ENCODE measurements around the gene MMP24OS.

The MMP24OS gene

GRCh38 chr20:35318502-35319157 is 40.7 kb upstream of the MMP24OS start:
- TF ChIP-seq TCF12 (IDR thresholded peaks at IDR 0.05; ENCODE audit: low read depth) (peak; percentile 83), RAD21 (IDR thresholded peaks at IDR 0.05; ENCODE audit: low read depth) (no peak), TEAD4 (IDR thresholded peaks at IDR 0.05) (peak; percentile 82), CEBPB (IDR thresholded peaks at IDR 0.05) (no peak), EP300 (IDR thresholded peaks at IDR 0.05; ENCODE audit: borderline replicate concordance) (peak; percentile 67), CREB1 (IDR thresholded peaks at IDR 0.05; ENCODE audit: low read depth) (peak; percentile 54; the same call in 1 of the 2 replicates), NFIC (IDR thresholded peaks at IDR 0.05) (peak; percentile 87)
- TF ChIP-seq, protein P1, sequence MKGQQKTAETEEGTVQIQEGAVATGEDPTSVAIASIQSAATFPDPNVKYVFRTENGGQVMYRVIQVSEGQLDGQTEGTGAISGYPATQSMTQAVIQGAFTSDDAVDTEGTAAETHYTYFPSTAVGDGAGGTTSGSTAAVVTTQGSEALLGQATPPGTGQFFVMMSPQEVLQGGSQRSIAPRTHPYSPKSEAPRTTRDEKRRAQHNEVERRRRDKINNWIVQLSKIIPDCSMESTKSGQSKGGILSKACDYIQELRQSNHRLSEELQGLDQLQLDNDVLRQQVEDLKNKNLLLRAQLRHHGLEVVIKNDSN (IDR thresholded peaks at IDR 0.05), result peak; percentile 95
- TF ChIP-seq, protein P2, sequence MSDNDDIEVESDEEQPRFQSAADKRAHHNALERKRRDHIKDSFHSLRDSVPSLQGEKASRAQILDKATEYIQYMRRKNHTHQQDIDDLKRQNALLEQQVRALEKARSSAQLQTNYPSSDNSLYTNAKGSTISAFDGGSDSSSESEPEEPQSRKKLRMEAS (IDR thresholded peaks at IDR 0.05), result peak; percentile 74

- TF ChIP-seq TEAD4 (IDR thresholded peaks at IDR 0.05) (no peak), EP300 (IDR thresholded peaks at IDR 0.05; ENCODE audit: borderline replicate concordance) (no peak), FOXM1 (IDR thresholded peaks at IDR 0.05; ENCODE audit: borderline replicate concordance, low read depth) (no peak), YY1 (IDR thresholded peaks at IDR 0.05; ENCODE audit: low read depth) (no peak), TCF12 (IDR thresholded peaks at IDR 0.05; ENCODE audit: low read depth) (no peak)
- TF ChIP-seq, protein P1 (IDR thresholded peaks at IDR 0.05), result no peak
Observed at GRCh38 chr20:35317416-35318210, 39.7 kb upstream of the MMP24OS start.

DNA sequence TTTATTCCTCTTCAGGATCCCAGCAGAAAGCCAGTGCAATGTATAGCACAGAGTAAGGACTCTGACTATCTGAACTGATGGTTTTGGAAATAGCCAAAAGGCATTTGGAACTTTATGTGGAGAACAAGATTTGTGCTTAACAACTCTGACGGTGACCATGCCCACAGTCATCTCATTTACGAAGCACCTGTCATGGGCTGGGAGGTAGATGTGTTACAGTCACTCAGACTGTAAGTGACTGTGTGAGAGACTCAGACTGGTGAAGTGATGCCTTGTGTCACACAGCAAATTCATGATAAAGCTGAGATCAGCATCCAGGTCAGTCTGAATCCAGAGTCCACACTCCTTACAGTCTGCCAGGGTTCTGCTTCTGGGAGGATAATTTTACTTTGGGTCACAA is 38.2 kb upstream of the MMP24OS start:
- TF ChIP-seq TAF1 (IDR thresholded peaks at IDR 0.05; ENCODE audit: low read depth), result no peak
- no peak for TF ChIP-seq TCF12 (IDR thresholded peaks at IDR 0.05; ENCODE audit: low read depth)
- no peak for TF ChIP-seq REST (IDR thresholded peaks at IDR 0.05; ENCODE audit: low read depth)
- no peak for TF ChIP-seq YY1 (IDR thresholded peaks at IDR 0.05; ENCODE audit: low read depth)
- TF ChIP-seq, protein P1 (IDR thresholded peaks at IDR 0.05), result no peak
- TF ChIP-seq FOXM1 (IDR thresholded peaks at IDR 0.05; ENCODE audit: borderline replicate concordance, low read depth), result no peak

DNA sequence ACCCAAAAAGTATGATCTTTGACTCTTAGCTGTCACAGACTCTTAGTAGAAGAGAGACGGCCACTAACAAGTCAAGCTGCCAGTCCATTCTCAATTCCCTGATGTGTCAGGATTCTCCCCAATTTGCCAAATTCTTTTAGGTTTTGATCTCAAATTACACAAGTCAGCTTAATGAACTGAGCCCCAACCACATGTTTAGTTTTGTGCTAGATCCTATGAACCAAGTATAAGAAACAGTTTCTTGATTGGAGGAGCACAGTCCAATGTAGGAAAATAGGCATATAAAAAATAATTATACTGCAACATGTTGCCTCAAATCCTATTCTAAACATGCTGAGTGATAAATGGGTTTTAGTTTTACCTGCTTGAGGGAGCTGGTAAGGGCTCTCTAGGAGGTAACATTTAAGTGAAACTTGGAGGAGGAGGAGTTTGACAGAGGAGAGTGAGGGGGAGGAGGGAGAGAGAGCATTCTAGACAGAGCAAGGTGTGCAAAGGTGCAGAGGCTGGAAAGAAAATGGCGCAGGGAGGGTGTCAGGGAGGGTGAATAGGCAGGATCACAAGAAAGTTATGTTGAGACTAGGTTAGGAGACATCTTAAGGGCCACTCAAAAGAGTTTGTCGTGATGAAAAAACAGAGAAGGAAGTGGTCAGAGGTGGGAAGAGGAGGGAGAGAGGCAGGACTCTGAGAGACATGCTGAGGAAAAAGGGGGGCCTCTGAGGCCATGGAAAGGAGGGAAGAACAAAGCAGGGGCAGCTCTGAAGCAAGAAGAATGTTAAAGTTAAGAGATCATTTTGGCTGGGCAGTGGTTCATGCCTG is 37.1 kb upstream of the MMP24OS start:
- TF ChIP-seq REST (IDR thresholded peaks at IDR 0.05; ENCODE audit: low read depth) (no peak), EP300 (IDR thresholded peaks at IDR 0.05; ENCODE audit: borderline replicate concordance) (no peak), EGR1 (IDR thresholded peaks at IDR 0.05) (no peak), FOXM1 (IDR thresholded peaks at IDR 0.05; ENCODE audit: borderline replicate concordance, low read depth) (no peak), TAF1 (IDR thresholded peaks at IDR 0.05; ENCODE audit: low read depth) (no peak), ZBTB7A (IDR thresholded peaks at IDR 0.05; ENCODE audit: low read depth) (no peak), YY1 (IDR thresholded peaks at IDR 0.05; ENCODE audit: low read depth) (no peak), CEBPB (IDR thresholded peaks at IDR 0.05) (no peak), CREB1 (IDR thresholded peaks at IDR 0.05; ENCODE audit: low read depth) (no peak), NFIC (IDR thresholded peaks at IDR 0.05) (no peak), TCF12 (IDR thresholded peaks at IDR 0.05; ENCODE audit: low read depth) (no peak), TEAD4 (IDR thresholded peaks at IDR 0.05) (no peak), RAD21 (IDR thresholded peaks at IDR 0.05; ENCODE audit: low read depth) (no peak)
- TF ChIP-seq, protein P1 (IDR thresholded peaks at IDR 0.05), result no peak
- TF ChIP-seq, protein P2 (IDR thresholded peaks at IDR 0.05), result no peak

Measured in Ishikawa (cell line).